Inferior parietal cortex (tissue), 1 donor: ENCODE results near the gene SYTL3.

Experiments used
- DNase-seq: peaks from one replicate; pipeline ENCODE4 v3.0.0-alpha.2; 2016; ENCODE audit errors: extremely low spot score

Gene SYTL3

GRCh38 chr6:158796353-158796752 lies 146.5 kb downstream of the SYTL3 start:
- DNase-seq = no peak

- no peak for DNase-seq
Measured at GRCh38 chr6:158797331-158798310, 147.8 kb downstream of the SYTL3 start.

- DNase-seq = no peak
Measured at GRCh38 chr6:158798311-158798710, 148.5 kb downstream of the SYTL3 start.

DNA sequence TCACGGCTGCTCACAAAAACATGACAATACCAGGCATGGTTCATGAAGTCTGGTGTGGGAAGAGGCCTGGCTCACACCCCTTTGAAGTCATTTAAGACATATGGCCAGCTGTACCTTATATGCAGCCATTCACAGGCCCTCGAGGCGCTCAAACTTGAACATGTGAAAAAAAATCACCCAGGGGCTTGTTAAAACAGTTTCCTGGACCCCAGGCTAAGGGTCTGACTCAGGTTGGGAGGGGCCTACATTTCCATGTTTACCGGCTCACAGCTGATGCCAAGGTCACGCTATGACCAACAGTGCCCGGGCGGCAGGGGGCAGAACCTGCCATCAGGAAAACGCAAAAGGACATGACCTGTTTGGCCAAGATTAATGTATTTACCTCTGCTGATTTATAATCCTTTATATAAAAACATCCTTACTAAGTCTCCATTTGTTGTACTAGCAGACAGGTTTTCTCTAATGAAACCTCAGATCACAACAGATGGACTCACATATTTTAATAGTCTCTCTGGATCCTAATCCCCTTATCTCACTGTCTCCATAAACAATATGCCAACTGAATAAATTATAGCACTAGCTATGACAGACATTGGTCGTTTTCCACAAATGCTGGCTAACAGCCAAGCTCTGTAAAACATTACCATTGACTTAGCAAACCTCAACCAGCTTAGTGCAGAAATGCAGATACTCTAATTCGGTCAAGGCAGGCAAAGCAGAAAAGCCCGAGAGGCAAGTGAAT lies 149.4 kb downstream of the SYTL3 start:
- DNase-seq = no peak

DNA sequence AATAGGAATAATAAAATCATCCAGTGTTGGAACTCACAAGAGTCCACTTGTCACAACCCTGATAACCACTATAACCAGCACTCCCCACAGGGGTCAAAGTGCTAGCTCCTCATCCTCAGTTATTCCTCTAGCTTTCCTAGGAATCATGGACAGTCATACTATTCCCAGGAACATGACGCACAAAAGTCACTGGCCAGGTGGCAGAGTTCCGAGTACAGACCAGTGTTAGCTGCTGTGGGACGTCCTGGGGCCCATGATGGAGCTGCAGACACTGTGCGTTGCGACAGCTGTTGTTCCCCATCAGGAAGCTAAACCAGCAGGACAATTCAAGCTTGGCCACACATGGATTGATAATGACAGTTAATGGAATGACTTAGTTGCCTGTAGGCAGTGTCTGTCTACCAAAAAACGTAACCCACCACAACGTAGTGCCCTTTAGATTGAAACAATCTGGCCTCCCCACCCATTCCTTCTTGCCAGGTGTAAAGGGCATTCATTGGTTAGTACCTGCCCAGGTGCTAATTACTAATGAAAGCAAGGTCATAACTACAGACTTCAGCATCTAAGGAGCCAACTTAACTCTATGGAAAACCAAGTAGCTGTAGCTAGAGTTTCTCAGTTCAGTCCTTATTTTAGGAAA lies 151.9 kb downstream of the SYTL3 start:
- DNase-seq = no peak

- no peak for DNase-seq
Measured at GRCh38 chr6:158803733-158804143, 153.9 kb downstream of the SYTL3 start.

DNA sequence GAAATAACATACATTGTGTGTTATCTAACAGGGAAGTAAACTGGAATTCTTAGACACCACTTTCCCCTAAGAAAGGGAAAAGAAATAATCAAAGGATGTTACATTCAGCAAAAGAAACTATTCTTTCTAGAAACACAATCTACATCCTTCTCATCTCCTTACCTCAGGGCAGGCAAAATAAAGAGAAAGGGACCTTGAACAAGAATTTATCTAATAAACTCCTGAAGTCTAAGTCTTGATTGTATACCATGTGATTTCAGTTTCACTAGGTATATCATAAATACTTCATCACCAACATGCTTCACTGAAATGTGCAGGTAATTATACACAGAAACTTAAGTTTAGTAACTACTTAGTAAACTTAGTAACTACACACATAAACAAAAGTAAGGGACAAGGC lies 154.4 kb downstream of the SYTL3 start:
- no peak for DNase-seq

GRCh38 chr6:158805698-158806377 lies 156.0 kb downstream of the SYTL3 start:
- DNase-seq = no peak

DNA sequence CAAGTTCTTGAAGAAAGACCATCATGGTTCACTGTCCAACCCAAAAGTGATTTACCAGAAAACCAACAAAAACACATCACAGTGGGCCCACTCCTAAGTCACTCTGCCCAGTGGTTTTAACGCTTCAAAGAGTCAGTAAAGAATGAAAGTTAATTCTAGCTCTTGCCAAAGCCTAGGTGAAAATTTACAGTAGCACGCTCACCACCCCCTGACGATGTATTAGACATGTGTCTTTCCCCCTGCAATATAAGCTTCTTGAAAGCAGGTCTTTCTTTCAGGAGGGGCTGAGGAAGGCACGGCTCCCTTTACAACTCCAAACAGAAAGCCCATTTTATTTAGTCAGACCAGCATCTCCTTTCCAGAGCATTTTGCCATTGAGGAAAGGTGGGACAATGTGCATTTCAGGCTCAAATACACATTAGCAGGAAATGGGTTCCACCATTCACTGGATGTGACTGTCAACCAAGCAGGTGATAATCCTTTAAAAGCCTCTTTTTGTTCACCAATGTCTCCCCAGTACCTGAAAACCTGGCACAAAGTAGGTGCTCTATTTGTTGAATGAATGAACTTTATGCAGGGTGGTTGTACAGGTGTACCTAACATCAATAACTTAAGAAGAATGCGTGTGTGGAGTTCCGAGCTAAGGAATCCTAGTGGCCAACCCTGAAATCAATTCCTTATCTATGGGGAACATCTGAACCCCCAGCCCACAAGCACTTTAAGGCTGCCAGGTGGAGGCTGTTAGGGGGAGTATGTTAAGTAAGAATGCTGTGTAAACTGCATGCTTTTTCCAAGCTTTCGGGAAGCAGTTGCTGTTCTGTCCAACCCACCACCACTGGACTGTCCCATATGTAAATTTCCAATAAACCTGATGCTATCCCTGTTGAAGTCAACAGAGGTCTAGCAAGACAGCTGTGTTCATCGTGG lies 157.9 kb downstream of the SYTL3 start:
- no peak for DNase-seq

- DNase-seq = no peak
Measured at GRCh38 chr6:158808442-158808833, 158.6 kb downstream of the SYTL3 start.

- DNase-seq = no peak
Measured at GRCh38 chr6:158808941-158809678, 159.3 kb downstream of the SYTL3 start.

- DNase-seq = no peak
Measured at GRCh38 chr6:158810155-158811095, 160.6 kb downstream of the SYTL3 start.

DNA sequence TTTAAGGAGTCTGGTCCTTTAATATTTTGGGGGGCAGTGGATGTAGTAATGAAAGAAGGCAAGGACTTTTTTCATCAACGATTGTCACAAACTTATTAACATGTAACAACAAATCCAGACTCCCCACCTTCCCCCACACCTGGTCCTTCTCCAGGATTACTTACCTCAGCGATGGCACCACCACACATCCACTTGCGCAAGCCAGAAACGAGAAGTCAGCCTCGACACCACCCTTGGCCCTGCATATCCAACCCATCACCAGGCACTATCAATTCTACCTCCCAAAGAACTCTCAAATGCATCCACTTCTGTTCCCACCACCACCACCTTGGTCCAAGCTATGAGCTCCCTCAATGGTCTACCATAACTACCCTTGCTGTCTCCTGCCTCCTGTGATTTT lies 162.8 kb downstream of the SYTL3 start:
- DNase-seq = no peak

DNA sequence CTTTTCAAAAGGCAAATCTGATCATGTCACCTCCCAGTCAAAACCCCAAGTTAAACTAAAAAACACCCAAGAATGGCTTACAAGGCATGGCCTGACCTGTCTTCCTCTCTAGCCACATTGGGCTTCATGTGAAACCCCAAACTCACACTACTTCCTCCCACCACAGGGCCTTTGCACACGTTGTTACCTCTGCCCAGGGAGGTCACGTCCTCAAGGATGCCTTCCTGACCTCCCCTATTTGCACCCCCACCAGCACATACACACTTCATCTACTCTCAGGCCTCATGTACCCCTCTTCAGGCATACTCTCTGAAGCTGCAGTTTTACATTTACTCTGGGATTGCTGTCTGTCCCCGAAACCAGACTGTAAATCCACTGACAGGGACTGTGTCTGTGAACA lies 163.2 kb downstream of the SYTL3 start:
- DNase-seq = no peak
